GM10248 (cell line): ENCODE measurements around the gene SSX2IP.

Source experiments
- CTCF ChIA-PET: fragments of 300-600 bp; sonication (Branson Sonifier 250); formaldehyde crosslinking; extraction: SDS; loops from one replicate; lab custom pipeline; 2021; ENCODE audit warnings: antibody characterized with exemption; lab: Yijun Ruan, JAX
- POLR2A ChIA-PET: fragments of 350-650 bp; sonication (Branson Sonifier 250); formaldehyde crosslinking; extraction: SDS; loops from one replicate; lab custom pipeline; 2020; ENCODE audit warnings: antibody characterized with exemption; lab: Yijun Ruan, JAX
- DNase-seq: peaks from one replicate; pipeline ENCODE4 v3.0.0; 2012; ENCODE audit errors: extremely low spot score
- TF ChIP-seq, protein P1 (sequence below): IDR thresholded peaks from 2 replicates; pipeline ENCODE4 v1.5.1; 2012; ENCODE audit warnings: mild to moderate bottlenecking, low read depth; ENCODE audit errors: extremely low read depth, missing control alignments, control extremely low read depth

Gene SSX2IP, protein sequence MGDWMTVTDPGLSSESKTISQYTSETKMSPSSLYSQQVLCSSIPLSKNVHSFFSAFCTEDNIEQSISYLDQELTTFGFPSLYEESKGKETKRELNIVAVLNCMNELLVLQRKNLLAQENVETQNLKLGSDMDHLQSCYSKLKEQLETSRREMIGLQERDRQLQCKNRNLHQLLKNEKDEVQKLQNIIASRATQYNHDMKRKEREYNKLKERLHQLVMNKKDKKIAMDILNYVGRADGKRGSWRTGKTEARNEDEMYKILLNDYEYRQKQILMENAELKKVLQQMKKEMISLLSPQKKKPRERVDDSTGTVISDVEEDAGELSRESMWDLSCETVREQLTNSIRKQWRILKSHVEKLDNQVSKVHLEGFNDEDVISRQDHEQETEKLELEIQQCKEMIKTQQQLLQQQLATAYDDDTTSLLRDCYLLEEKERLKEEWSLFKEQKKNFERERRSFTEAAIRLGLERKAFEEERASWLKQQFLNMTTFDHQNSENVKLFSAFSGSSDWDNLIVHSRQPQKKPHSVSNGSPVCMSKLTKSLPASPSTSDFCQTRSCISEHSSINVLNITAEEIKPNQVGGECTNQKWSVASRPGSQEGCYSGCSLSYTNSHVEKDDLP

DNA sequence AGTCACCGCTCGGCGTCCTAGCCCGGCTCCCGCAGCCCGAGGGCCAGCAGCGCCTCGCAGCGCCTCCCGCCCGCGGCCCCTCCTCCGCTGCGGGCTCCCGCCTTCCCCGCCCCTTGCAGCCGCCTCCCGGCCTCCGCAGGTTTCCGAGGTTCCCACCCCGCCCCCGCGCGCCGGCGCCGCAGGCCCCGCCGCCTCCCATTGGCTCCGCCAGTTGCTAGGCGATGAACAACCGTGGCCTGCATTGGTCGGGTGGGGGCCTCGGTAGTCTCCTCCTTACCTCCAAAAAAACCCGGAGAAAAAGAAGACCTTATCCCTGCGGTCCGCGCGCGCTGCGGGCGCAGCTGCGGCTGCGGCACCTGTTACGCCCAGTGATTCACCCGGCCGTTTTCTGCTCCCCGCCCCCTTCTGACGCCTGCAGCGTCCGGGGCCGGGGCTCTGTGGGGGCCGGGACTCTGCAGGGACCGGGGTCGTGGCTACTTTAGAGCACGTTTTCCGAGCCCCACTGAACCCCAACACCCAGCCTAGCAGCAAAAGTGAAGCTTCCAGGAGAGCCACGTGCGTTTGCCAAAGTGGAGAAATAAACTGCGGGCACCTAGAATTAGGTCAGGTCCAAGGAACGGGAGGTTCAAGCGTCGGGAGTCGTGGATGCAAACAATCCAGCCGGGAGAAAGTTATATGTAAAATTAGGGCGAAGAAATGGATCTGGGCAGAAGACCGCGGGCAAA, at the start of gene SSX2IP:
Gene SSX2IP, minus strand, starts transcription at position 65 of the 725 bp plus-strand sequence. CDS start 19,242 bp downstream, outside the sequence.
- TF ChIP-seq, protein P1, sequence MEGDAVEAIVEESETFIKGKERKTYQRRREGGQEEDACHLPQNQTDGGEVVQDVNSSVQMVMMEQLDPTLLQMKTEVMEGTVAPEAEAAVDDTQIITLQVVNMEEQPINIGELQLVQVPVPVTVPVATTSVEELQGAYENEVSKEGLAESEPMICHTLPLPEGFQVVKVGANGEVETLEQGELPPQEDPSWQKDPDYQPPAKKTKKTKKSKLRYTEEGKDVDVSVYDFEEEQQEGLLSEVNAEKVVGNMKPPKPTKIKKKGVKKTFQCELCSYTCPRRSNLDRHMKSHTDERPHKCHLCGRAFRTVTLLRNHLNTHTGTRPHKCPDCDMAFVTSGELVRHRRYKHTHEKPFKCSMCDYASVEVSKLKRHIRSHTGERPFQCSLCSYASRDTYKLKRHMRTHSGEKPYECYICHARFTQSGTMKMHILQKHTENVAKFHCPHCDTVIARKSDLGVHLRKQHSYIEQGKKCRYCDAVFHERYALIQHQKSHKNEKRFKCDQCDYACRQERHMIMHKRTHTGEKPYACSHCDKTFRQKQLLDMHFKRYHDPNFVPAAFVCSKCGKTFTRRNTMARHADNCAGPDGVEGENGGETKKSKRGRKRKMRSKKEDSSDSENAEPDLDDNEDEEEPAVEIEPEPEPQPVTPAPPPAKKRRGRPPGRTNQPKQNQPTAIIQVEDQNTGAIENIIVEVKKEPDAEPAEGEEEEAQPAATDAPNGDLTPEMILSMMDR, result no peak
- CTCF ChIA-PET, result interaction anchor here (1.1 kb wide), 1 partner anchor 62 kb away, joined by 3 read pairs; no protein-coding TSS in a partner anchor
- peak; percentile 97 for DNase-seq
- POLR2A ChIA-PET, result no interaction called here

DNA sequence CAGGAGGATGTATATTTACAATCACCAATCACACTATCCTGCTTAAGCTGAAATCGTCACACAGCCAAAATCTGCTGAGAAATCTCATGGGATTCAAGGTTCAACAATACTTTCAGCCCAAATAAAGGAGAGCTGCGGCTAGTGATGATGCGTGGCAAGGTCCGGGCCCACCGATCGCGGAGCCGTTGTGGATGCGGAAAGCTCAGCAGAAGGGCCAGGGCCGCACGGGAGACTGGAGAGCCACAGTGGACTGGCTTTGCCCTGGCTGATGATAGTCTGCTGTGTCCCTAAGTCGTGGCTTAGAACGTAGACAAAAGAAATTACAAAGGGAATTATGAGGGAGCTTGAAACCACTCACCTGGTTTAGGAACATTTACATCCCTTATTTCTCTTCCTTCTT, 48.0 kb upstream of the SSX2IP start:
- TF ChIP-seq, protein P1, result no peak
- no peak for DNase-seq
- POLR2A ChIA-PET, result no interaction called here
- CTCF ChIA-PET, result interaction anchor here (2.2 to 6.4 kb wide), 2 partner anchors 13 to 15 kb away, joined by 10 to 32 read pairs; no protein-coding TSS in a partner anchor

DNA sequence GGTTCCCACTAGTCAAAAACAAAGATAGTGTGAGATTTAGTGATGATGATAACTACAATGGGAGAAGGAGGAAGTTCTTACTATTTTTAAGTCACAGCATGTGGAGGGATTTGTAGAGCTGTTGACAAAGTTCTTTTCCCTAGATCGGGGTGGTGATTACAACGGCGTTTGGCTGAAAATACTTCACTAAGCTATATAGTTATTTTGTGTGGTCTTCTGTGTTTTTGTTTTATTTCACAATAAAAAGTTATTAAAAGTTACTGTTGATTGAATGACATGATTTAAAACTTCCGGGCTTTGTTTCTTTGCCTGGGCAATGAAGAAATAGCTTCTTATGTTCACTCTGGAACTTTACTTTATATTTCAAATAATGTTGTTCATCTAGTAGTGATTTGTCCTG, 47.3 kb upstream of the SSX2IP start:
- DNase-seq, result no peak
- TF ChIP-seq, protein P1, result no peak
- POLR2A ChIA-PET, result no interaction called here
- CTCF ChIA-PET, result interaction anchor here (2.2 to 6.4 kb wide), 2 partner anchors 13 to 16 kb away, joined by 10 to 32 read pairs; no protein-coding TSS in a partner anchor

DNA sequence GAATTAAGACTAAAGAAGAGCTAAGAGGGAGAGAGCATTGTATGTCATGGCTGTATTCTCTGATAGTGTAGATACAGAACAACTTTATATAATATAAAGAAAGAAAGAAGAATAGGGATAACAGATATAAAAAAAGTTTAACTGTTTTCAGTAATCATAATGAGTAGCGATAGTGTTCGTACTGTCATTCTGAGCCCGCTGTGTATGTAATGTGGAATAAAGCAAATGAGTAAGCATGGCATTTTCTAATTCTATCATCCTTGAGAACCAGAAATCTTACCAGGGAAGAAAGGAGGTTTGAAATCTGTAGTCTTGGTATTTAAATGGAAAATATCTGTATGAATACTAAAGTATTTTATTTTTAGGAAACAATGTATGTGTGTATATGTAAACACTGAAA, 46.7 kb upstream of the SSX2IP start:
- CTCF ChIA-PET, result interaction anchor here (1.9 to 6.4 kb wide), 3 partner anchors 12 to 16 kb away, joined by 5 to 32 read pairs (median 10); no protein-coding TSS in a partner anchor
- no peak for DNase-seq
- TF ChIP-seq, protein P1, result no peak
- POLR2A ChIA-PET, result no interaction called here

DNA sequence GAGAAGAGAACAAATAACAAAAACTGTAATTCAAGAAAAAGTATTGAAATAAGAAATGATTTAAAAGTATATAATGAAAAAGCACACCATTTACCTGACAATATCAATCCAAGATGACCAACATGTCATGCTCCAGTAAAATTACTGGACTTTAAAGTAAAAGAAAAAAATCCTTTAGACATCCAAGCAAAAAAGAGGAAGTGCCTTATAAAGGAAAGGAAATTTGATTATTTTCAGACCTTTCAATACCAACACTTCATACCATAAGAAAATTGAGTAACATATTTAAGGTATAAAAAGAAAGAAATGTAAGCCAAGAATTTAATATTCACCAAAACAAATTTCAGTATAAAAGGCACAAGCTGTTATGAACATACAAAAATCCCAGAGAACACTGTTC, 46.2 kb upstream of the SSX2IP start:
- POLR2A ChIA-PET, result no interaction called here
- CTCF ChIA-PET, result interaction anchor here (1.0 to 6.4 kb wide), 3 partner anchors 12 to 17 kb away, joined by 5 to 32 read pairs (median 6); no protein-coding TSS in a partner anchor
- no peak for DNase-seq
- TF ChIP-seq, protein P1, result no peak

DNA sequence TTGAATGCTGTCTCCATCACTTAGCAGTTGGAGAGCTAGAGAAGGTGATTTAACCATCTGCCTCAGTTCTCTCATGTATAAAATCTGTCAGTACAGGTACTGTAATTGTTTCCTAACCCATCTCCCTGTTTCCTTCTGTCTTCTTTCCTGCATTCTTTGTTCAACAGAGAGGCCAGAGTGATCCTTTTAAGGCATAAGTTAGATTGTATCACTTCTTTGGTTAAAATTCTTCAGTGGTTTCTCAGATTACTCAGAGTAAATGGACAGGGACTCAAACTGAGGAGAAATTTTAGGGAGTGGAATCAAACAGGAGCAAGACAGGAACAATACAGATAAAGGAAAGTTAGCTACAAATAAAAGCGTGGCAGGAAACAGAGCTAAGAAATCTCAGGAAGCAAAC, 45.2 kb upstream of the SSX2IP start:
- ChIA-PET POLR2A (no interaction called here), CTCF (interaction anchor here (0.9 to 1.9 kb wide), 4 partner anchors 11 to 18 kb away, joined by 3 to 8 read pairs (median 6); no protein-coding TSS in a partner anchor)
- no peak for DNase-seq
- TF ChIP-seq, protein P1, result no peak
